Uterus (tissue), 4 donors: ENCODE results near the gene PRF1. TPM values are rescaled to one million over a fixed set of nuclear protein-coding genes. Genes with fewer than 3 reads are reported as not detected.

Source experiments
- DNase-seq, 2 donors: peaks; one replicate each; pipeline ENCODE4 v3.0.0-alpha.2; 2019 to 2020
- H3K27ac ChIP-seq, 2 donors: fragments of 200-600 bp; sonication (generic); 1 replicate in 1 of 2; 2 replicates in 1 of 2; pipeline ENCODE4 v1.5.1; 2016 to 2018
- H3K27me3 ChIP-seq, 2 donors: fragments of 200-600 bp; sonication (generic); one replicate each; pipeline ENCODE4 v1.5.1; 2018 to 2019; ENCODE audit warnings: control low read depth in 1 of 2
- H3K36me3 ChIP-seq, 2 donors: fragments of 200-600 bp; sonication (generic); one replicate each; pipeline ENCODE4 v1.5.1; 2019; ENCODE audit warnings: control low read depth in 1 of 2
- H3K4me1 ChIP-seq, 2 donors: fragments of 200-600 bp; sonication (generic); one replicate each; pipeline ENCODE4 v1.5.1; 2018 to 2019; ENCODE audit warnings: control low read depth in 1 of 2
- H3K4me3 ChIP-seq, 2 donors: fragments of 200-600 bp; sonication (generic); 1 replicate in 1 of 2; 2 replicates in 1 of 2; pipeline ENCODE4 v1.5.1; 2018 to 2019; ENCODE audit warnings: mild to moderate bottlenecking in 1 of 2
- H3K9me3 ChIP-seq, 2 donors: fragments of 200-600 bp; sonication (generic); one replicate each; pipeline ENCODE4 v1.5.1; 2019; ENCODE audit warnings: control low read depth in 1 of 2
- POLR2A ChIP-seq, 2 donors: fragments of 450-650 bp; IDR thresholded peaks; one replicate each; pipeline ENCODE4 v1.6.1; 2016; ENCODE audit warnings: antibody characterized with exemption in 2 of 2, mild to moderate bottlenecking in 1 of 2, moderate library complexity in 1 of 2
- intact Hi-C: fragments of 100-400 bp; cut with DNase I; formaldehyde crosslinking; loops from one replicate; pipeline ENCODE4 v1.15.1; 2023; ENCODE audit warnings: low total_unique reads
- total RNA-seq, 4 donors: library from RNA; depleted of rRNA in 3 of 4; stranded (reverse); fragments of >200 nt in 3 of 4; gene quantifications; one replicate each; pipeline versions ENCODE4 v1.1.0 to v1.2.4, GENCODE V29; 2014 to 2023
- TF ChIP-seq, protein P1 (sequence below), 4 experiments: fragments of 200-600 bp in 2 of 4; fragments of 450-650 bp in 2 of 4; sonication (generic) in 2 of 4; IDR thresholded peaks; one replicate each; pipeline ENCODE4 v1.5.1; 2016 to 2019; ENCODE audit warnings: antibody characterized with exemption in 4 of 4, mild to moderate bottlenecking in 2 of 4, moderate library complexity in 1 of 4
- donor health status: DM: yes; HTN: yes; CAD: no.

PRF1 gene
- total RNA-seq, 4 donors from 2014 or later, result 0.51 to 8.7 (median 1.1) TPM; not detected in 1

DNA sequence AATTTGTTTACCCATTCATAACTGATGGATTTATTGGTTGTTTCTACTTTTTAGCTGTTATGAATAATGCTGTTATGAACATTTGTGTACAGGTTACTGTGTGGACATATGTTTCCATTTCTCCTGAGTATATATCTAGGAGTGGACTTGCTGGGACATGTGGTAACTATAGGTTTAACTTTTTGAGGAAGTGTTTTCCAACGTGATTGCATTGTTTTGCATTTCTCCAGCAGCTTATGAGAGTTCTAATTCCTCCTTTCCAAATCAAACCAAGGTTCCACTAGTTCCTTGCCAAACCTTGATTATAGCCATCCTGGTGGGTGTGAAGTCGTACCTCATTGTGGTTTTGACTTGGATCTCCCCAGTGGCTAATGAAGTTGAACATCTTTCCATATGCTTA, 2.6 kb upstream of the PRF1 start:
- H3K36me3 ChIP-seq, result no peaks in the 10 kb centered on the region
- intact Hi-C loops, result no loop called here
- no peak overlapping the region for H3K27ac ChIP-seq
- TF ChIP-seq, protein P1, sequence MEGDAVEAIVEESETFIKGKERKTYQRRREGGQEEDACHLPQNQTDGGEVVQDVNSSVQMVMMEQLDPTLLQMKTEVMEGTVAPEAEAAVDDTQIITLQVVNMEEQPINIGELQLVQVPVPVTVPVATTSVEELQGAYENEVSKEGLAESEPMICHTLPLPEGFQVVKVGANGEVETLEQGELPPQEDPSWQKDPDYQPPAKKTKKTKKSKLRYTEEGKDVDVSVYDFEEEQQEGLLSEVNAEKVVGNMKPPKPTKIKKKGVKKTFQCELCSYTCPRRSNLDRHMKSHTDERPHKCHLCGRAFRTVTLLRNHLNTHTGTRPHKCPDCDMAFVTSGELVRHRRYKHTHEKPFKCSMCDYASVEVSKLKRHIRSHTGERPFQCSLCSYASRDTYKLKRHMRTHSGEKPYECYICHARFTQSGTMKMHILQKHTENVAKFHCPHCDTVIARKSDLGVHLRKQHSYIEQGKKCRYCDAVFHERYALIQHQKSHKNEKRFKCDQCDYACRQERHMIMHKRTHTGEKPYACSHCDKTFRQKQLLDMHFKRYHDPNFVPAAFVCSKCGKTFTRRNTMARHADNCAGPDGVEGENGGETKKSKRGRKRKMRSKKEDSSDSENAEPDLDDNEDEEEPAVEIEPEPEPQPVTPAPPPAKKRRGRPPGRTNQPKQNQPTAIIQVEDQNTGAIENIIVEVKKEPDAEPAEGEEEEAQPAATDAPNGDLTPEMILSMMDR (IDR thresholded peaks at IDR 0.05), result no peak
- H3K9me3 ChIP-seq, result no peaks in the 10 kb centered on the region
- no peak for DNase-seq
- no peak overlapping the region for H3K4me3 ChIP-seq
- H3K4me1 ChIP-seq, result no peaks in the 10 kb centered on the region
- no peaks in the 10 kb centered on the region for H3K27me3 ChIP-seq

DNA sequence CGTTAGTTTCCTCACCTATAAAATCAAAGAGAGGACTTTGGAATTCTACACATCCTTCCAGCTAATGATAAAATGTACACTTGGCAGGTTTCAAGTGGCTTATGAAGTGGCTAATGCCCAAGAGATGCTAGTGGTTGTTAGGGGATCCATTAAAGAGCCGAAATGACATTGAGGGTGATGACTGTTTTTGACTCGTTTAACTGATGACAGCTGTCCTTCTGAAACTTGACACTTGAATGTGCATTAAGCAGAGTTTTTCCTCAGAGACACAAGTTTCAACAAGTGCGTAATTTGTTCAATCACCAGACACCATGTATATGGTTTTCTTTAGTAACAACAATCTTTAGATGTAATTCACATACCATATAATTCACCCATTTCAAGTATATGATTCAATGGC, 1.6 kb upstream of the PRF1 start:
- Histone ChIP-seq H3K36me3 (no peaks in the 10 kb centered on the region), H3K27me3 (no peaks in the 10 kb centered on the region), H3K27ac (no peak overlapping the region), H3K4me3 (no peak overlapping the region), H3K4me1 (no peaks in the 10 kb centered on the region), H3K9me3 (no peaks in the 10 kb centered on the region)
- no peak for TF ChIP-seq POLR2A (IDR thresholded peaks at IDR 0.05)
- TF ChIP-seq, protein P1 (IDR thresholded peaks at IDR 0.05), result no peak
- DNase-seq, result no peak
- intact Hi-C loops, result no loop called here

DNA sequence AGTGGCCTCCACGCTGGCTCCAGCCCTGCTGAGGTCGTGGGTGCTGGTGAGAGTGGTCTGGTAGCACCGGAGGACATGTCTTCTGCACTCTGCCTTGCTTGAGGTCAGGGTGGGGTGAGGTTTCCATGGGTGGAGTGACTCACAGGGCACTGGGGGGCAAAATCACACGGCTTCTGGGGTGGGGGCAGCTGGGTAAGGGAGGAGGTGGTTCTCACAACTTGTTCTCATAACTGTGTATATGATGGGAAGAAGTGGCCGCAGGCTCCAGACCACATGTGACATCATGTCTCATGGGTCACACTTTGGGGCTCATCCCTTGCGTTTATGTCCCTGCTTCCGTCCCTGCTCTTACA, 884 bp upstream of the PRF1 start:
- TF ChIP-seq, protein P1 (IDR thresholded peaks at IDR 0.05), result no peak
- no peak for TF ChIP-seq POLR2A (IDR thresholded peaks at IDR 0.05)
- intact Hi-C loops, result no loop called here
- Histone ChIP-seq H3K27me3 (no peaks in the 10 kb centered on the region), H3K27ac (no peak overlapping the region), H3K9me3 (no peaks in the 10 kb centered on the region), H3K4me1 (no peaks in the 10 kb centered on the region), H3K4me3 (no peak overlapping the region), H3K36me3 (no peaks in the 10 kb centered on the region)
- DNase-seq, result no peak

DNA sequence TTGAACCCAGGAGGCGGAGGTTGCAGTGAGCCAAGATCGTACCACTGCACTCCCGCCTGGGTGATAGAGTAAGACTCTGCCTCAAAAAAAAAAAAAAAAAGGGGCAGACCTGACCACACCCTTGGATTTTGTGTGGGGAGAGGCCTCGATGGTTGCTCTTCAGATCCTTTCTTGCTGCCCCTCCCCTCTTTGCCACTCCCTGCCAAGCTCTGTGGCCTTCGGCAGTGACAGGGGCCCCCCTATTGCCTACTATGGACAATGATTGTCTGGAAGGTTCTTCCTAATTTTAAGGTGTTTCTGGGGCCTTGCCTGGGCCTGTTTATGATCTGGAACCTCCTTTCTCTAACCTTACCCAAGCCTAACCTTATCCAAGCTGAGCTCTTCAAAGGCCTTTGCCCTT, 795 bp downstream of the PRF1 start:
- no peak for TF ChIP-seq POLR2A (IDR thresholded peaks at IDR 0.05)
- TF ChIP-seq, protein P1 (IDR thresholded peaks at IDR 0.05), result no peak
- intact Hi-C loops, result no loop called here
- Histone ChIP-seq H3K9me3 (no peaks in the 10 kb centered on the region), H3K27me3 (no peaks in the 10 kb centered on the region), H3K27ac (no peak overlapping the region), H3K36me3 (no peaks in the 10 kb centered on the region), H3K4me1 (no peaks in the 10 kb centered on the region), H3K4me3 (no peak overlapping the region)
- no peak for DNase-seq

DNA sequence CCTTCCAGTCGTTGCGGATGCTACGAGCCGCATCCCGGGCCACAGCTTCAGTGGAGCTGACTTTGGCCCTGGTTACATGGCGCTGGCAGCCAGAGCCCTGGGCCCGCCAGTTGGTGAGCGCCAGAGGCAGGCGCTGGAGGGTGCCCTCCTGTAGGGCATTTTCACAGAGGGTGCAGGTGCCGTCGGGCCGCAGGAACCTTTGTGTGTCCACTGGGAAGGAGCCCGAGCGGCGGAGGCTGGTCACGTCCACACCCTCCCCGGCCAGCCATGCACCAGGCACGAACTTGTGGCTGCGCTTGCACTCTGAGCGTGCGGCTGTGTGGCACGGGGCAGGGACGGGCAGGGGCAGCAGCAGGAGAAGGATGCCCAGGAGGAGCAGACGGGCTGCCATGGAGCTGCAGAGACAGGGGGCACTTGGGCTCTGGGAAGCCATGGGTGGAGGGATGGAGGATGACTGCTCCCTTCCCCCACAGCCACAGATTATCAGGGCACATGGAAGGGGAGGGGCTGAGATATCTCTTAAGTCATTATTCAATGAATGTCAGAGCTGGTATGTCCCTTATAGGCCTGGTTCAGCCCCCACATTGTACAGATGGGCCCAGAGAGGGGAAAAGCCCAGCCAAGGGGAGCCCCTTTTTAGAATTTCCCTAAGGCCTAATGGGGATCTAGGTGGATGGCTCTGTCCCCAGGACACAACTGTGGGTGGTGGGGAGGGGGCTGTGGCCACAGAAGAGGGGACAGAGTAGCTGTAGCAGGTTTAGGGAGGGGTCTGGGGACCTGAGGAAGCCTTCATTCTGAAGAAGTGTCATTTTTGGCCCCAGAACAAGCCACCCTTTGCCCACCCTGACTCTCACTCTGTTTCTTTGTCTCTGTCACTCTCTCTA, 1.8 kb downstream of the PRF1 start:
- no peak for DNase-seq
- H3K36me3 ChIP-seq, result no peaks in the 10 kb centered on the region
- no peaks in the 10 kb centered on the region for H3K4me1 ChIP-seq
- H3K27me3 ChIP-seq, result no peaks in the 10 kb centered on the region
- H3K4me3 ChIP-seq, result no peak overlapping the region
- H3K27ac ChIP-seq, result no peak overlapping the region
- intact Hi-C loops, result no loop called here
- no peaks in the 10 kb centered on the region for H3K9me3 ChIP-seq
- no peak for TF ChIP-seq POLR2A (IDR thresholded peaks at IDR 0.05)
- TF ChIP-seq, protein P1 (IDR thresholded peaks at IDR 0.05), result no peak
